ENCODE results near the gene ARL15. TPM values are rescaled to one million over a fixed set of nuclear protein-coding genes. Genes with fewer than 3 reads are reported as not detected.

ARL15 gene
- total RNA-seq, 3 donors from 2014 or later: 29.0 to 65.0 (median 42.9) TPM

DNA sequence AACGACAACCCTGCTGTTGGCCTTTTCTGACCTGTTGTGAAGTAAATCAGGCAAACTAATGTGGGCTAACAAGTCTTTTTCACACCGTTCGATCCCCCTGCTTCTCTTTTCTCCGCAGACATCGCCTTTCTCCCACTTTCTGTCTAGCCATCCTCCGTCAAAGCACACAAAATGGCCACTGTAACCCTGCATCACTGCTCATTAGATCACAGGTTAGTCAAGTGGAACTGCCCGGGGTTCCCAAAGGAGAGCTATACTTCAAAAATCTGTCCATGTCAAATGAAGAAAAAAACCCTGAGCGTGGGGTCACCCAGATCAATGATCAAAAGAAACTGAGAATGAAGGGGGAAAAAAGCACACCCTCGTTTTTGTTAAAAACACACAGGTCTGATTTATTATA lies 212.1 kb downstream of the ARL15 start:
- intact Hi-C loops (cut with DNase I; ENCODE audit: low total_unique reads): no loop called here
- TF ChIP-seq POLR2A (IDR thresholded peaks at IDR 0.05) (no peak), POLR2AphosphoS5 (IDR thresholded peaks at IDR 0.05) (no peak)
- TF ChIP-seq, protein P1, sequence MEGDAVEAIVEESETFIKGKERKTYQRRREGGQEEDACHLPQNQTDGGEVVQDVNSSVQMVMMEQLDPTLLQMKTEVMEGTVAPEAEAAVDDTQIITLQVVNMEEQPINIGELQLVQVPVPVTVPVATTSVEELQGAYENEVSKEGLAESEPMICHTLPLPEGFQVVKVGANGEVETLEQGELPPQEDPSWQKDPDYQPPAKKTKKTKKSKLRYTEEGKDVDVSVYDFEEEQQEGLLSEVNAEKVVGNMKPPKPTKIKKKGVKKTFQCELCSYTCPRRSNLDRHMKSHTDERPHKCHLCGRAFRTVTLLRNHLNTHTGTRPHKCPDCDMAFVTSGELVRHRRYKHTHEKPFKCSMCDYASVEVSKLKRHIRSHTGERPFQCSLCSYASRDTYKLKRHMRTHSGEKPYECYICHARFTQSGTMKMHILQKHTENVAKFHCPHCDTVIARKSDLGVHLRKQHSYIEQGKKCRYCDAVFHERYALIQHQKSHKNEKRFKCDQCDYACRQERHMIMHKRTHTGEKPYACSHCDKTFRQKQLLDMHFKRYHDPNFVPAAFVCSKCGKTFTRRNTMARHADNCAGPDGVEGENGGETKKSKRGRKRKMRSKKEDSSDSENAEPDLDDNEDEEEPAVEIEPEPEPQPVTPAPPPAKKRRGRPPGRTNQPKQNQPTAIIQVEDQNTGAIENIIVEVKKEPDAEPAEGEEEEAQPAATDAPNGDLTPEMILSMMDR (IDR thresholded peaks at IDR 0.05): no peak
- Histone ChIP-seq H3K4me3 (no peak overlapping the region), H3K36me3 (no peaks in the 10 kb centered on the region), H3K27ac (no peak overlapping the region), H3K4me1 (no peaks in the 10 kb centered on the region), H3K9me3 (no peaks in the 10 kb centered on the region), H3K27me3 (no peaks in the 10 kb centered on the region)
- DNase-seq (ENCODE audit: low spot score in 2 of 2): no peak

DNA sequence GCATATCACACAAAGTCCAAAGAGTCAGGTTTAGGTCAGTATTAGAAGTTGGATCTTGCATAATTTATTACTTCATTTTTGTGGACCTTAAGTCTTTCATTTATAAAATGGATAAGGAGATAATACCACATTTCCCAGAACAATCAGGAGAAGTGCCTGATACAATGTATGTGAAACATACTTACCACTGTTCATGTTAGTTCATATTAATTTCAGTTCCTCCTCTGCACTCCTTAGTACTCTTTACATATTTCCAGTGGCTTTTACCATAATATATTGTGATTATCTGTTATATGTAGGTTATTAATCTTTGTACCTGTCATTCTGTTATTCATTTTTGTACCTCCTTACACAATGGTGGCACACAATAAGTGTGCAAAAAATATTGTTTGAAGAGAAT lies 214.4 kb downstream of the ARL15 start:
- intact Hi-C loops (cut with DNase I; ENCODE audit: low total_unique reads): no loop called here
- Histone ChIP-seq H3K4me3 (no peak overlapping the region), H3K27me3 (no peaks in the 10 kb centered on the region), H3K27ac (no peak overlapping the region), H3K4me1 (no peaks in the 10 kb centered on the region), H3K9me3 (no peaks in the 10 kb centered on the region), H3K36me3 (no peaks in the 10 kb centered on the region)
- DNase-seq (ENCODE audit: low spot score in 2 of 2): no peak
- TF ChIP-seq POLR2A (IDR thresholded peaks at IDR 0.05) (no peak), POLR2AphosphoS5 (IDR thresholded peaks at IDR 0.05) (no peak)
- TF ChIP-seq, protein P1 (IDR thresholded peaks at IDR 0.05): no peak

DNA sequence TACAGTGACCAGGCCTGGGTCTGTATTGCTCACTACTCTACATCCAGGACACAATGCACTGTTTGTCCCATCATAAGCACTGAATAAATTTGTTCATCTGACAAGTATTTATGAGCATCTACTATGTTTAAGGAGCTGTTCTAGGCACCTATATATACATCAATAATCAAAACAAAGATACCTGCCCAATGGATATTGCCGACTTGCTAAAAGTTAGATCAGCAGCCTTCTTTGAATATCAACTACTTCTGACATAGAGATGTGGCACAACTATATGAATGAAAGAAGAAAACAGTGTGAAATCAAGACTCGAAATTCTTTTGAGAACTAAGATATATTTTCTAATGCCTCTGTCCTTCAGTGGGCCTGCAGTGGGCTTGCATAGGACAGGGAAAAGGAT lies 215.7 kb downstream of the ARL15 start:
- H3K4me3 ChIP-seq: no peak overlapping the region
- TF ChIP-seq, protein P1 (IDR thresholded peaks at IDR 0.05): no peak
- TF ChIP-seq POLR2A (IDR thresholded peaks at IDR 0.05): no peak
- TF ChIP-seq POLR2AphosphoS5 (IDR thresholded peaks at IDR 0.05): no peak
- H3K27me3 ChIP-seq: no peaks in the 10 kb centered on the region
- no peaks in the 10 kb centered on the region for H3K36me3 ChIP-seq
- no peak overlapping the region for H3K27ac ChIP-seq
- no peaks in the 10 kb centered on the region for H3K4me1 ChIP-seq
- intact Hi-C loops (cut with DNase I; ENCODE audit: low total_unique reads): no loop called here
- H3K9me3 ChIP-seq: no peaks in the 10 kb centered on the region
- no peak for DNase-seq (ENCODE audit: low spot score in 2 of 2)

DNA sequence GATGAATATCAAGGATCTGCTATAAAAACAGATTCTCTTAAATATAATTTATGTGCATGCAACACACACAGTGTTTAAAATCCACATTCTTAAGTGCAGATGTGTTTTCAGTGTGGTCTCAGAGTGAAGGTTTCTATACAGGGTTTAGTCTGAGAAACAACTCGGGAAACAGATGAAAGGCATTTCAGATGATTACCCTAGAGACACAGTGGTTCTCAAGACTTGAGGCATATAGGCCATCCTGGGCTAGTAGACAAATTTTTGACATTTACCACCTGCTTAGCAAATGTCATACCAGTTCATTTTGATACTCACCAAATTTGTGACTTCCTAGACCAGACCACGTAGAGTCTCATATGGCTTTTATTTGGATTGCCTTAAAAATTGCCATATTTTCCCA lies 216.5 kb downstream of the ARL15 start:
- intact Hi-C loops (cut with DNase I; ENCODE audit: low total_unique reads): no loop called here

DNA sequence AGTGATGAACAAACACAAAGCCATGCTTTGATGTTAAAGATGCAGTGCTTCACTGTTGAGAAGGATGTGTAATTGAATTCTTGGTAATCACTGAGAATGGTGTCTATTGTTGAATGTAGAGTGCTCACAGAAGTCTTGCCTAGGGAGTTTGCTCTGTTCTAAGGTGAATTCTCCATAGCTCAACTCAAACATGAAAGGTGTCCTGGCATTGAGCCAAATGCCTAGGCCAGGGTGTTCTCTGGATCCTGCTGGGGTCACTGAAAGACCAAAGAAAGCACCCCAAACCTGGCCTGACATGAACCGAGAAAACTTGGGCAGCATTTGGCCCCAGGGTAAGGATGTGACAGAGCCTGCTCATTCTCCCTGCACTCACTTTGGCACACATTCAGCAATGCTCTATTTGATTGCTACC lies 217.3 kb downstream of the ARL15 start:
- no peaks in the 10 kb centered on the region for H3K4me1 ChIP-seq
- no peaks in the 10 kb centered on the region for H3K9me3 ChIP-seq
- H3K36me3 ChIP-seq: no peaks in the 10 kb centered on the region
- TF ChIP-seq, protein P1 (IDR thresholded peaks at IDR 0.05): no peak
- TF ChIP-seq POLR2A (IDR thresholded peaks at IDR 0.05) (no peak), POLR2AphosphoS5 (IDR thresholded peaks at IDR 0.05) (no peak)
- peak in 1 of 2 donors; percentile 62 for DNase-seq (ENCODE audit: low spot score in 2 of 2)
- intact Hi-C loops (cut with DNase I; ENCODE audit: low total_unique reads): no loop called here
- peak overlapping the region in 1 of 2 donors; percentile 24 for H3K27ac ChIP-seq
- no peaks in the 10 kb centered on the region for H3K27me3 ChIP-seq
- H3K4me3 ChIP-seq: no peak overlapping the region

More for the DNA sequence above, 216.5 kb downstream of the ARL15 start:
- H3K4me3 ChIP-seq: no peak overlapping the region
- TF ChIP-seq POLR2A (IDR thresholded peaks at IDR 0.05) (no peak), POLR2AphosphoS5 (IDR thresholded peaks at IDR 0.05) (no peak)
- TF ChIP-seq, protein P1 (IDR thresholded peaks at IDR 0.05): no peak
- no peaks in the 10 kb centered on the region for H3K4me1 ChIP-seq
- no peak for DNase-seq (ENCODE audit: low spot score in 2 of 2)
- H3K27me3 ChIP-seq: no peaks in the 10 kb centered on the region
- H3K9me3 ChIP-seq: no peaks in the 10 kb centered on the region
- H3K27ac ChIP-seq: no peak overlapping the region
- H3K36me3 ChIP-seq: no peaks in the 10 kb centered on the region

Data from breast epithelium (tissue), 4 donors.